22Rv1 (cell line): Measurements from ENCODE around the gene STAT6.

Source experiments
- H3K27ac ChIP-seq: fragments of 450-650 bp; 2 replicates; pipeline ENCODE4 v1.5.1; 2017
- CTCF ChIP-seq: fragments of 450-650 bp; IDR thresholded peaks from 2 replicates; pipeline ENCODE4 v1.5.1; 2017; ENCODE audit warnings: mild to moderate bottlenecking
- ZFX ChIP-seq: fragments of 450-650 bp; IDR thresholded peaks from 2 replicates; pipeline ENCODE4 v1.6.1; 2017; ENCODE audit warnings: antibody characterized with exemption, borderline replicate concordance

STAT6 gene

GRCh38 chr12:57092529-57092862 is 18.7 kb downstream of the STAT6 start:
- TF ChIP-seq ZFX (no peak), CTCF (no peak)
- H3K27ac ChIP-seq: peak overlapping the region; percentile 97; the same call in 1 of the 2 replicates

GRCh38 chr12:57091638-57092528 is 19.3 kb downstream of the STAT6 start:
- peak overlapping the region; percentile 97; the same call in 1 of the 2 replicates for H3K27ac ChIP-seq
- TF ChIP-seq ZFX (no peak), CTCF (no peak)

GRCh38 chr12:57090924-57091637 is 20.1 kb downstream of the STAT6 start:
- TF ChIP-seq CTCF (no peak), ZFX (no peak)
- peak overlapping the region; percentile 97 for H3K27ac ChIP-seq

- TF ChIP-seq CTCF (no peak), ZFX (no peak)
- peak overlapping the region; percentile 97 for H3K27ac ChIP-seq
Measured at GRCh38 chr12:57090490-57090889, 20.7 kb downstream of the STAT6 start.

GRCh38 chr12:57089271-57090245 is 21.6 kb downstream of the STAT6 start:
- peak overlapping the region; percentile 97 for H3K27ac ChIP-seq

More at GRCh38 chr12:57089271-57090245, 21.6 kb downstream of the STAT6 start:
- TF ChIP-seq ZFX (no peak), CTCF (no peak)
